Stomach (tissue), 4 donors: ENCODE results near the gene NPIPB6.

ENCODE experiments used
- EP300 ChIP-seq: sonication (generic); formaldehyde crosslinking; IDR thresholded peaks from one replicate; pipeline ENCODE4 v1.6.1; 2017; ENCODE audit warnings: antibody characterized with exemption
- POLR2A ChIP-seq, 4 donors: fragments of 450-650 bp; IDR thresholded peaks; one replicate each; pipeline ENCODE4 v1.6.1; 2016; ENCODE audit warnings: antibody characterized with exemption in 4 of 4, control low read depth in 2 of 4, mild to moderate bottlenecking in 1 of 4, moderate library complexity in 1 of 4
- TF ChIP-seq, protein P1 (sequence below), 7 experiments: fragments of 450-650 bp in 4 of 7; fragments of 200-600 bp in 3 of 7; sonication (generic) in 3 of 7; IDR thresholded peaks; one replicate each; pipeline ENCODE4 v1.5.1; 2016 to 2019; ENCODE audit warnings: antibody characterized with exemption in 7 of 7, control low read depth in 2 of 7, mild to moderate bottlenecking in 1 of 7

- TF ChIP-seq, protein P1, sequence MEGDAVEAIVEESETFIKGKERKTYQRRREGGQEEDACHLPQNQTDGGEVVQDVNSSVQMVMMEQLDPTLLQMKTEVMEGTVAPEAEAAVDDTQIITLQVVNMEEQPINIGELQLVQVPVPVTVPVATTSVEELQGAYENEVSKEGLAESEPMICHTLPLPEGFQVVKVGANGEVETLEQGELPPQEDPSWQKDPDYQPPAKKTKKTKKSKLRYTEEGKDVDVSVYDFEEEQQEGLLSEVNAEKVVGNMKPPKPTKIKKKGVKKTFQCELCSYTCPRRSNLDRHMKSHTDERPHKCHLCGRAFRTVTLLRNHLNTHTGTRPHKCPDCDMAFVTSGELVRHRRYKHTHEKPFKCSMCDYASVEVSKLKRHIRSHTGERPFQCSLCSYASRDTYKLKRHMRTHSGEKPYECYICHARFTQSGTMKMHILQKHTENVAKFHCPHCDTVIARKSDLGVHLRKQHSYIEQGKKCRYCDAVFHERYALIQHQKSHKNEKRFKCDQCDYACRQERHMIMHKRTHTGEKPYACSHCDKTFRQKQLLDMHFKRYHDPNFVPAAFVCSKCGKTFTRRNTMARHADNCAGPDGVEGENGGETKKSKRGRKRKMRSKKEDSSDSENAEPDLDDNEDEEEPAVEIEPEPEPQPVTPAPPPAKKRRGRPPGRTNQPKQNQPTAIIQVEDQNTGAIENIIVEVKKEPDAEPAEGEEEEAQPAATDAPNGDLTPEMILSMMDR (IDR thresholded peaks at IDR 0.05): no peak
- no peak for TF ChIP-seq POLR2A (IDR thresholded peaks at IDR 0.05)
- TF ChIP-seq EP300: no peak
Observed at GRCh38 chr16:28297308-28297707, 66.0 kb downstream of the NPIPB6 start.
